Measurements from ENCODE around the gene FCGR1A.
"Not testable (repeated sequence)": the region's sequence is repeated elsewhere in the genome, so short reads cannot be mapped to it uniquely, and the experiment has no call there.

The FCGR1A gene

GRCh38 chr1:149771653-149772425 is 10.7 kb upstream of the FCGR1A start:
- not testable (repeated sequence) for H3K4me3 ChIP-seq (ENCODE audit: low read depth, low read length); DNase-seq (ENCODE audit: low read depth)

GRCh38 chr1:149775510-149776147 is 6.9 kb upstream of the FCGR1A start:
- H3K4me3 ChIP-seq (ENCODE audit: low read depth, low read length), result not testable (repeated sequence)
- peak; percentile 31 for DNase-seq (ENCODE audit: low read depth)

- not testable (repeated sequence) for H3K4me3 ChIP-seq (ENCODE audit: low read depth, low read length)
Measured at GRCh38 chr1:149777084-149777483, 5.4 kb upstream of the FCGR1A start.

GRCh38 chr1:149778313-149778712 is 4.2 kb upstream of the FCGR1A start:
- not testable (repeated sequence) for DNase-seq (ENCODE audit: low read depth); H3K4me3 ChIP-seq (ENCODE audit: low read depth, low read length)

More at GRCh38 chr1:149777084-149777483, 5.4 kb upstream of the FCGR1A start:
- peak; percentile 16 for DNase-seq (ENCODE audit: low read depth)

- H3K4me3 ChIP-seq (ENCODE audit: low read depth, low read length), result not testable (repeated sequence)
Measured at GRCh38 chr1:149781413-149781984, 995 bp upstream of the FCGR1A start.

GRCh38 chr1:149783289-149783688 is 795 bp downstream of the FCGR1A start:
- not testable (repeated sequence) for DNase-seq (ENCODE audit: low read depth); H3K4me3 ChIP-seq (ENCODE audit: low read depth, low read length)

More at GRCh38 chr1:149781413-149781984, 995 bp upstream of the FCGR1A start:
- peak; percentile 11 for DNase-seq (ENCODE audit: low read depth)

- not testable (repeated sequence) for DNase-seq (ENCODE audit: low read depth)
- H3K4me3 ChIP-seq (ENCODE audit: low read depth, low read length), result peak overlapping the region; percentile 28
Measured at GRCh38 chr1:149783868-149784267, 1.4 kb downstream of the FCGR1A start.

- H3K4me3 ChIP-seq (ENCODE audit: low read depth, low read length); DNase-seq (ENCODE audit: low read depth): not testable (repeated sequence)
Measured at GRCh38 chr1:149787688-149788451, 5.4 kb downstream of the FCGR1A start.

GRCh38 chr1:149792502-149792901 is 10.0 kb downstream of the FCGR1A start:
- DNase-seq (ENCODE audit: low read depth), result peak; percentile 67
- peak overlapping the region; percentile 38 for H3K4me3 ChIP-seq (ENCODE audit: low read depth, low read length)

- peak; percentile 22 for TF ChIP-seq CTCF (IDR thresholded peaks at IDR 0.05; ENCODE audit: low read depth, low read length)
- DNase-seq (ENCODE audit: low read depth), result peak; percentile 78
- peak overlapping the region; percentile 59 for H3K4me3 ChIP-seq (ENCODE audit: low read depth, low read length)
Measured at GRCh38 chr1:149792912-149793515, 10.5 kb downstream of the FCGR1A start.

- not testable (repeated sequence) for DNase-seq (ENCODE audit: low read depth)
- peak overlapping the region; percentile 59 for H3K4me3 ChIP-seq (ENCODE audit: low read depth, low read length)
Measured at GRCh38 chr1:149793885-149794284, 11.4 kb downstream of the FCGR1A start.

GRCh38 chr1:149801628-149802027 is 19.1 kb downstream of the FCGR1A start:
- not testable (repeated sequence) for DNase-seq (ENCODE audit: low read depth); H3K4me3 ChIP-seq (ENCODE audit: low read depth, low read length)

GRCh38 chr1:149804417-149805080 is 22.1 kb downstream of the FCGR1A start:
- DNase-seq (ENCODE audit: low read depth); H3K4me3 ChIP-seq (ENCODE audit: low read depth, low read length): not testable (repeated sequence)

- peak; percentile 44 for DNase-seq (ENCODE audit: low read depth)
- peak overlapping the region; percentile 62 for H3K4me3 ChIP-seq (ENCODE audit: low read depth, low read length)
Measured at GRCh38 chr1:149810697-149811405, 28.4 kb downstream of the FCGR1A start.

GRCh38 chr1:149811514-149811889 is 29.0 kb downstream of the FCGR1A start:
- peak; percentile 64 for DNase-seq (ENCODE audit: low read depth)
- H3K4me3 ChIP-seq (ENCODE audit: low read depth, low read length), result peak overlapping the region; percentile 62
